ENCODE measurements around the gene KHDRBS1.

DNA sequence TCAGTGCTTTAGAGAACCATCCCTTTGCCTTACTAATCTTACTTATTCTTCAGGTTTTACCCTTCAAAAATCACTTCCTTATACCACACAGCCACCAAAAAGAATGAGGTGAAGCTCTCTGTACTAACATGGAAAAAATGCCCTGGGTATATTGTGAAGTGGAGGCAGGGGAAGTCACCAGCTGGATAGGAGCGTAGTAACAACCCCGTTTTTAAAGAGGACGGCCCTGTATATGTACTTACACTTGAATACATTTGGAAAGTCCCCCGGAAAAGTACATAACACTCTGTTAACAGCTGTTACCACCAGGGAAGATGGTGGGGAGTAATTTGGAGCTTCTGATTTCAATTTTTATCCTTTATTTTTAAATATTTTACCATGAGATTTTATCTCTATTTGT lies 28.2 kb upstream of the KHDRBS1 start:
- TF ChIP-seq, protein P1, sequence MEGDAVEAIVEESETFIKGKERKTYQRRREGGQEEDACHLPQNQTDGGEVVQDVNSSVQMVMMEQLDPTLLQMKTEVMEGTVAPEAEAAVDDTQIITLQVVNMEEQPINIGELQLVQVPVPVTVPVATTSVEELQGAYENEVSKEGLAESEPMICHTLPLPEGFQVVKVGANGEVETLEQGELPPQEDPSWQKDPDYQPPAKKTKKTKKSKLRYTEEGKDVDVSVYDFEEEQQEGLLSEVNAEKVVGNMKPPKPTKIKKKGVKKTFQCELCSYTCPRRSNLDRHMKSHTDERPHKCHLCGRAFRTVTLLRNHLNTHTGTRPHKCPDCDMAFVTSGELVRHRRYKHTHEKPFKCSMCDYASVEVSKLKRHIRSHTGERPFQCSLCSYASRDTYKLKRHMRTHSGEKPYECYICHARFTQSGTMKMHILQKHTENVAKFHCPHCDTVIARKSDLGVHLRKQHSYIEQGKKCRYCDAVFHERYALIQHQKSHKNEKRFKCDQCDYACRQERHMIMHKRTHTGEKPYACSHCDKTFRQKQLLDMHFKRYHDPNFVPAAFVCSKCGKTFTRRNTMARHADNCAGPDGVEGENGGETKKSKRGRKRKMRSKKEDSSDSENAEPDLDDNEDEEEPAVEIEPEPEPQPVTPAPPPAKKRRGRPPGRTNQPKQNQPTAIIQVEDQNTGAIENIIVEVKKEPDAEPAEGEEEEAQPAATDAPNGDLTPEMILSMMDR (IDR thresholded peaks at IDR 0.05) = no peak
- no peak for TF ChIP-seq POLR2A (IDR thresholded peaks at IDR 0.05)
- TF ChIP-seq POLR2AphosphoS5 (IDR thresholded peaks at IDR 0.05) = no peak
- TF ChIP-seq EP300 (IDR thresholded peaks at IDR 0.05) = no peak
